GM19023 (cell line): ENCODE data around the gene MLANA.

ENCODE experiments used
- ATAC-seq: cut with Tn5 transposase; IDR thresholded peaks from one replicate; pipeline ENCODE4 v1.9.1; 2021; ENCODE audit warnings: mild to moderate bottlenecking, moderate library complexity; ENCODE audit not compliant: unreplicated experiment

MLANA gene, protein sequence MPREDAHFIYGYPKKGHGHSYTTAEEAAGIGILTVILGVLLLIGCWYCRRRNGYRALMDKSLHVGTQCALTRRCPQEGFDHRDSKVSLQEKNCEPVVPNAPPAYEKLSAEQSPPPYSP

DNA sequence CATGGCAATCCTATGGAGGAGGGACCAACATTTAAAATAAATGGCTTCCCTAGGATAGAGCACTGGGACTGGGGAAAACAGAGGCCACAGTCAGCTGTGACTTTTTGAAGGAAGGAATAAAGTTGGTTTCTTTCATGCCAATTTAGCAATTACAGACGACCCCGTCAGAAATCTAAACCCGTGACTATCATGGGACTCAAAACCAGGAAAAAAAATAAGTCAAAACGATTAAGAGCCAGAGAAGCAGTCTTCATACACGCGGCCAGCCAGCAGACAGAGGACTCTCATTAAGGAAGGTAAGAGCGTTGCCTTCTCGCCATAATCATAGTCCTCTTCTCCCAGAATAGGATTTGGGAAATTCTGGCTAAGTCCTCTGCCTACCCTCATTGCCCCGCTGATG lies at the start of gene MLANA:
Gene MLANA (plus strand): TSS at position 249 of the 400 bp plus-strand sequence. CDS start 1,586 bp downstream, outside the sequence.
- no peak for ATAC-seq

DNA sequence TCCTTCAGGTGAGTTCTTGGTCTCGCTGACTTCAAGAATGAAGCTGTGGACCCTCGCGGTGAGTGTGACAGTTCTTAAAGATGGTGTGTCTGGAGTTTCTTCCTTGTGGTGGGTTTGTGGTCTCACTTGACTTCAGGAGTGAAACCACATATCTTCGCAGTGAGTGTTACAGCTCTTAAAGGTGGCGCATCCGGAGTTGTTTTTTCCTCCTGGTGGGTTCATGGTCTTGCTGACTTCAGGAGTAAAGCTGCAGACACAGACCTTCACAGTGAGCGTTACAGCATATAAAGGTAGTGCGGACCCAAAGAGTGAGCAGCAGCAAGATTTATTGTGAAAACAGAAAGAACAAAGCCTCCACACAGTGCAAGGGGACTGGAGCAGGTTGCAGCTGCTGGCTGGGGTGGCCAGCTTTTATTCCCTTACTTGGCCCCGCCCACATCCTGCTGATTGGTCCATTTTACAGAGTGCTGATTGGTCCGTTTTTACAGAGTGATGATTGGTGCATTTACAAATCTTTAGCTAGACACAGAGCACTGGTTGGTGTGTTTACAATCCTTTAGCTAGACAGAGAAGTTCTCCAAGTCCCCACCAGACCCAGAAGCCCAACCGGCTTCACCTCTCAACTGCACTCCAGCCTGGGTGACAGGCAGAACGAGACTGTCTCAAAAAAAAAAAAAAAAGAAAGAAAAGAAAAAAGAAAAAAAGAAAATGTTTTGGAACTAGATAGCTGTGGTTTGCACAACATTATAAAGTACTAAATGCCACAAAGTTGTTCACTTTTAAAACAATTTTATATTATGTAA lies 48.7 kb upstream of the MLANA start:
- no peak for ATAC-seq

DNA sequence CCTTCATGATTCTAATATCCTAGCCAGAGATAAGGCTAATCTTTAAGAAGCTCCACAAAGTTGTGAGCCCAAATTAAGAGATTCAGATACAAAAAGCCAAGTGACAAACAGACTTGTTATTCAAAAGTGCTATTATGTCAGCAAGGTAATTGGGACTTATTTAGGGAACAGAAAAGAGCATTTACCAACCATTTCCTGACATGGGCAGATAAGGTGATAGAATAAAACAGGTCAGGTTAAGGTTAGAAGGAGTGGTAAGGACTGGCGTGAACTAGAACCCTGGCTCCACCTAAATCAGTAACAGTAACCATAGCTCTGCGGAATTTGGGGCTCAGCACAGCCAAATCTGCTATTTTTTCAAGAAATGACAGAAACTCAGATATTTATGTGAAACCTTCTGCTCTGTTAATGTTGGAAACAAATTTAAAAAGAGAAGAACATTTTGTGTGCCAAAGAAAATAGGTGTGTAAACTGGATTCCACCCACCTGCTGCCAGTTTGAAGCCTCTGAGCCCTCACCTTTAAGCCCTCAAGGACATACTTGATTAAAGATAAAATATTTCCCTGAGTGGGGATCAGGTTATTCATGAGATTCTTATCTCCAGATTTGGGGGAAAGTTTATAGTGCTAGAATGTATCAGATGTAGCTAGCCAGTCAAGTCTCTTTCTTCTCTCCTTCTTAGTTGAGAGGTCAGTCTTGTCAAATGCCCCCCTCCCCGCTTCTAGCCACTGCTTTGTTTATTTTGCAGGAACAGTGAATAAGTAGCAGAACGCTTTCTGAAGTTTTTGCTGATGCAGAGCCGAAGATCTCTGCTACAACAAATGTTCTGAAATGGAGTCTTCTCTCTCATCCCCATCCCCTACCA lies 47.5 kb upstream of the MLANA start:
- no peak for ATAC-seq

DNA sequence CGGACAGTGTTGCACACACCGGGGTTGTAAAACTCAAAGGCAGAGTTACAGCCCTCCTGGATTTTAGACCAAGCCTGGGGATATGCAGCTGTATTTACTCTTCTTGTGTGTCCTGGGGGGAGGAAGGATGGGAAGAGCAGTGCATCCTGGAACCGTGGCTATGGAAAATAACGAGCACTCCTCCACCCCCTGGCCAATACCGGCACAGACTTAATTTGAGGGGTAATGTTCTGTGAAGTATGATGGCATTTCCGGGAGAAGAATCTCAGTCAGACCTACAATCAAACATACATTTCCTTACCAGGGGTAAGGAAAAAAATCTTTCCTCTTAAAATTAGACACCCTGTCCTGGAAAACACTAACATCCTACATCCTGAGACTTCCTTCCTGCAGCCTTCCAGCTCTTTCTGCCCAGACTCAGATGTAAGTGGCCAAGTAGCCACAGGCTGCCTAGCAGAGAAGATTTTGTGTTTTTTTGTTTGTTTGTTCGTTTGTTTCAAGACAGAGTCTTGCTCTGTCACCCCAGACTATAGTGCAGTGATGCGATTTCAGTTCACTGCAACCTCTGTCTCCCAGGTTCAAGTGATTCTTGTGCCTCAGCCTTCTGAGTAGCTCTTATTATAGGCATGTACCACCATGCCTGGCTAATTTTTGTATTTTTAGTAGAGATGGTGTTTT lies 46.8 kb upstream of the MLANA start:
- no peak for ATAC-seq

DNA sequence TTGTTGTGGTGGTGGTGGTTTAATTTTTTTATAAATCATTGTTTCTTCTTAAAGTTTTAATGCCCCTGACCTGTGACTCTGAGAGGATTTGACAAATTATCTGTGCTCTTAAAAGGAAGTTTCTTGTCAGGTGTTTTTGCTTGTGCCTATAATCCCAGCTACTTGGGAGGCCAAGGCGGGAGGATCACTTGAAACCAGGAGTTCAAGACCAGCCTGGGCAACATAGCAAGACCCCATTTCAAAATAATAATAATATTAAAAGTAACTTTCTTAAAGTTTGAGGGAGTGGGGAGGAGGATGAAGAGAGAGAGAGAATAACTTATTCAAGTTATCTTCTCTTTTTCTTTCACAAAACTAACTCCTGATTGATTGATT lies 45.5 kb upstream of the MLANA start:
- no peak for ATAC-seq

DNA sequence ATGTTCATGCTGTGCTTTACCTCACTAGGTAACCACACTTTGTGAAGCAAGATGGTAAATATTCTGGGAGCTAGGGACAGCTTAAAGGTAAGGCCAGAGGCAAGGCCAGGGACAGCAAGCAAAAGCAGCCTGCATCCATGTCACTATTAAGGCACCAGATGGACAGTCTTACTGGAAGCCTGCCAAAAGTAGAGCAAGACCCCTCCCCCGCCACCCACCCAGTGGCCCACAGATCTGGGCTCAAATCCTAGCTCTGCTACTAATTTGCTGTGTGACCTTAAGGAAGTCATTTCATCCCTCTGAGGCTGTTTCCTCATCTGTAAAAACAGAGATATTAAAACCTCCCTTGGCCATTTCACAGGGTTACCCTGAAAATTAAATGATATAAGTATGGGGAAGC lies 44.6 kb upstream of the MLANA start:
- no peak for ATAC-seq

DNA sequence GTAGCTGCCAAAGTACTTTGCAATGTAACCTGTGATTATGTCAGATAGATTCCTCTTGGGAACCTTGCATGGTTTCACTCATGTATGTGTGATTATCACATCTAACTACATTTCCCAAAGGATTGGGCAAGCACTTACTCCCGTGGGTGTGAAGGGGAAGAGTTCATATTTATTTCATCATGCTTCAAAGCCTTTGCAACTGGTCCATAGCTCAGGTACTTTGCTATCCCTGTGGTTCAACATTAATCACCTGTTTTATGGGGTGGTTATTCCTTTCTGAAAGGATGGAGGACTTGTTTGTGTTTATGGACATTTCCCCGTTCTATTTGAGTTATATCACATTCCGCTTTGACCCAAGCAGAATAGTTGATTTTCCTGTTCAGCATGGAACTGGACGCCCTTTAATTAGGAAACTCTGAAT lies 44.2 kb upstream of the MLANA start:
- no peak for ATAC-seq

DNA sequence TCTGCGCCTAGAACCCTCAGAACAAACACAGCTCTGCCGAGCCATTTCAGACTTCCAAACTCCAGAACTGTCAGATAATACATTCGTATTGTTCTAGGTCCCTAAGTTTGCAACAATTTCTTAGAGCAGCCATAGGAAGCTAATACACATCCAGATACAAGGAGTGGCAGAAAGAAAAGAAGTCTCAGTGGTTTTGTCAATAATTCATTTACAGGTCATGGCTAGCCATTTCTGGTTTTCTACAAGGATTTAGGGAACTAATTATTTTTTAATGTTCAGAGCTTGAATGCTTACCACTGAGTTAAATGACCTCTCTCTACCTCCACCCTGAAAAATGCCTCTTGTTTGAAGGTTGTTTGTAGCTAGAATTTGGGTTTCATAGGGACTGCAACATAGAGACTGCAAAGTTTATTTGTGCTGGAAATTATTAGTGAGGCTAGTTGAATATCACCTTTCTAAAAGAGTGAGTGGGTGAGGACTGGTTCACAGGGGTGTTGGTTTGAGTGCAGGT lies 42.3 kb upstream of the MLANA start:
- no peak for ATAC-seq

DNA sequence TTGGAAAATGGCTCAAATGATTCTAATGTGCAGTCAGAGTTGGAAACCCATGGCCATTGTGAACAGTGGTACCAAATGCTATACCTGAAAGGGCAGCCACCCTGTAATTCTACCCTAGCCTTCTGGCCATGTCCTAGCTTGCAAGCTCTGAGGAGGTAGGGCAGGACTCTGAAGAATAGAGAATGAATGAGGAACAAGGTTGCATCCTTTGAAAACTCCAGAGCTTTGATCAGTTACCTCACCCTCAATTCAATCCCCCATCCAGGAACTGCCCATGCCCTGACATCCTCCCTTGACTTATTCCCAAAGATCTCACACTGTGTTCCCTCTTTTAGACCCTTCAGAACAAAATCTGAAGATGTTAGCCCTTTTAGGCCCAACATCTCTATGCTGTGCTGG lies 40.0 kb upstream of the MLANA start:
- no peak for ATAC-seq

DNA sequence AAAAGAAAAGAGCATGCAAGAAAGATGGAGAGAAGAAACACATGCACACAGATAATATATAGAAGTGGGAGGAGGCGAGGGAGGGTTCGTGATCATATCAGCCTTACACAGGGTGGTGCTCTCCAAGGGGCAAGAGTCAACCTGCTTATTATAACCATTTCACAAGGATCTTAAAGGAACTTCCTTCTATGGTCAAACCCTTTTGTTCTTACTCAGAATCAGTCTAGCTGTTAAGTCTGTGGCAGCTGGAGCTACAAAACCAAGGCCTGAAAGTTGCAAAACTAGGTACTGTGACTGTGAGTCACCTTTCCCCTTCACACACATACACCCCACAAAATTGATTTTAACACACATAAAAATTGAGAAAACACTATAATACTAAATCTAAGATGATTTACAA lies 39.2 kb upstream of the MLANA start:
- peak; percentile 89 for ATAC-seq

DNA sequence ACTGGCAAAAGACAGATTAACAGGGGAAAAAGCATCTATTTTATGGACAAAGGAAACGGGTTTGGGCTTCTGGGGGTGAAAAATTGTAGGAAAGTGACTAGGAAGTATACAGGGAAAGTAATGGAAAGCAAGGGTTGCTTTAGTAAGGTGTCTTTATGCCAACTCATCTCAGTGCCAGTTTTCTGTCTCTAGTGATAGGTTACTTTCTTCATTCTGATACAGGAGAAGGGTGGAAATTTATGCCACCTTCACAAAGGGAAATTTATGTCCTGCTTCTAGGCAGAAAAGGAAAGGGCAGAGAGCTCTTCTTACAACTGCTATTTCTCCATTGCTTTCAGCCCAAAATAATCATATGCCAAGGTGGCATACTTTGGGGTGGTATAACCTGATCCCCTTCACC lies 37.7 kb upstream of the MLANA start:
- ATAC-seq: no peak

DNA sequence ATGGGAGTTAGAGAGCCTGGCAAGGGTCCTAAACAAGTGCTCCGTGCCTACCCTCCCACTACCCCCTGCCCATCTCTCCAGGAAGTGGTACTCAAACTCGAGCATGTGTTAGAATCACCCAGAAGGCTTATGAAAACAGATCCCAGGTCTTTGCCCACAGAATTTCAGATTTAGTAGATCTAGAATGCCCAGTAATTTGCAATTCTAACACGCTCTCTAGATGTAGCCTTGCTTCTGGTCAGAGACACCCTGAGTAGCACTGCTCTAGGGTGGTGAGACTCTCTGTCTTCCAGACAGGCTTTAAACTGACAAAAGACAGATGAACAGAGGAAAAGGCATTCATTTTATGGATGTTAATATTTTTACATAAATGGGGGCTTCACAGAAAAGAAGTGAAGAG lies 37.1 kb upstream of the MLANA start:
- ATAC-seq: no peak

DNA sequence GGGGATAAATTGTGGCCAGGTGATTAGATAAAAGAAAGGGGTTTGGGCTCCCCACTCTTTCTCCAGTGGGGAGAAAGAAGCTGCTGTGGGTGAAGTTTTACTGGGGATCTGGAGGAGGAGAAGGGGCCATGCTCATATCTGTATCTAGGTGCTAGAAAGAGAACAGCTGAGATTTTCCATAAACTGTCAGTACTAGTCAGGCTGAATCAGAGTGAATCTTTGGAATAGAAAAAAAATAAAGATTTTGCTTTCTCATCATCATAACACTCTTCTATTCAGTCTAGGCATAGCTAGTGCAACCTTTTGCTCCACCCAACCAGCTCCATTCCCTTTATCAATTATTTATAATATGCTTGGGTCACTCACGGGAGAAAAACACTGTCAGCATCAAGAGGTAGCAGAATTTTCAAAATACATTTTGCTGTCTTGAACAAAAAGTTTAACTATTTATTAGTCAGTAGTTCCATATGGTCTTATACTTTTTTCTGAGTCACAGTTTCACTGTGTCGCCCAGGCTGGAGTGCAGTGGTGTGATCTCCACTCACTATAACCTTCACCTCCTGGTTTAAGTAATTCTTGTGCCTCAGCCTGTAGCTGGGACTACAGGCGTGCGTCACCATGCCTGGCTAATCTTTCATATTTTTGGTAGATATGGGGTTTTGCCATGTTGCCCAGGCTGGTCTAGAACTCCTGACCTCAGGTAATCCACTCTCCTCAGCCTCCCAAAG lies 36.5 kb upstream of the MLANA start:
- no peak for ATAC-seq

DNA sequence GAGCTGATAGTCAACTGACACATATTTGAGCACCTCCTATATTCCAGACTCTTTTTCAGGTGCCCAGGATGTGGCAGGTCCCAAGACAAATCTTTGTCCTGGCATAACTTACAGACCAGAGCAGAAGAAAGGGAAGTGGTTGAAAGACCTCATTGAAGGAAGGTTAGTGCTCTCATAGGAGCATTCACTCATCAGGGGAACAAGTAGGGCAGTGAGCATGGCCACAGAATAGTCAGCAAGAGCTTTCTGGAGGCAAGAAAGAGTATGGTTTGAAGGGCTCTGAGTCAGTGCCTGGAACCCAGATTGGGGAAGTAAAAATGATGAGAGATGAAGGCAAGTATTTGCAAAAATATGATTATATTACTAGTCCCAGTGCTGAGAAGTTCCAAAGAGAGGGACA lies 32.8 kb upstream of the MLANA start:
- ATAC-seq: no peak

DNA sequence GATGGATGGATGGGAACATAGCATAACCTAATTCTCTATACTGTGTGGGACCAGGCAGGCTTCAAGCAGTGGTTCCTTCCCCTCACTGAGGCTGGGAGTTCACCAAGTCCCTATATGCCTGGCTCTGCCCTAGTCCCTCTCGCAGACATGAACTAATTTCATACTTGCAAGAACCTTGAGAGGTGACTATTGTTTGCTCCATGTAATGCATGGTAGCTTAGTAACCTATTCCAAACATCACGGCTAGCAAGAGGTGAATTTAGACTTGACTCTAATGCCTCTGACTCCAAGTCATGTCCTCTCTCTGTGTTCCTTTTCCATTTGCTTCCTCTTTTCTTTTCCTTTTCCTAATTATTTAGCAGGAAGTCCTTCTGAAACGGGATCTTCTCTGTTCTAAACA lies 31.9 kb upstream of the MLANA start:
- no peak for ATAC-seq

DNA sequence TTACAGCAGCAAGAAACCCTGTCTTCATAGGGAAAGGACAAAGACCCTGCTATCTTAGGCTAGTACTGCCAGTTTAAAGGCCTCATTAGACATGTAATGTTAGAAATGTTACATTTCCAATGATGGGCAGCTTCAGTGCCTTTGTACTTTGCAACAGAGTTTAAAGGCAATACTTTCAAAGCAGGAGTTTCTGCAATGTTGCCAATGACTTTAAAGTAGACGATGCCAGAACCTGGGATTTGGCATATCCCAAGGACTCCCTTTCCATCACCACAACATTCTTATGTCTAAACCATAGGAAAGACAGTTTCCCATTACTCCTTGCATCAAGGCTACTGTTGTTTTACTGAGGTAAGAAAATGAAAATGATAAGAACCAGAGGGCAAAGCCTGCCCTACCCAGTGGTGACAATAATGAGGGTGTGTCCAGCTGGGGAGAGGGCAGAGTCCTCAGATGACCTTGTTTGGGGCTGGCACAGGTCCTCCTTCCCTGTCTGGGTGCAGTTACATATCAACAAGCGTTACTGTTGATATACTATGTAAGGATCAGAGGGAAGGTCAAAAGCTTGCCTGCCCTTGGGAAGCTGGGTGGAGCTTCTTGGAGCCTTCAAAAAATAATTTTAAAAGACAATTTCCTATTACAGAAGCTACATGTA lies 27.5 kb upstream of the MLANA start:
- no peak for ATAC-seq

DNA sequence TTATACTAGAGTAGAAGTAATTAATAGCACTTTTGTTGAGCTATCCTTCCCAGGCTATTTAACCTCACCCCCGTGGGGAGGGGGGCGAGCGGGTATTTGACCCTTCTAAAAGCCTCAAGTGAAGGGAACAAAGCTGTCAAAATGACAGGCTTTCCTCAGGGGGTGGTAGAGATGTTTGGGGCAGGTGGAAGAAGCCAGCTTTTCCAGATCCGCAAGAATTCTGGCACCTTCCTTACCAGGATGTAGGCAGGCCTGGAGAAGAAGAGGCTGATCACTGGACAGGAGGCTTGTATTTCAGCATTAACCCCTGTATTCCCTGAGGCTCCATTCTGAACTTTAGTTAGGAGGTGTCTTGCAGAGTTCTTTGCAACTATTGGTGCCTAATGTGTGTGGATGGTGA lies 26.2 kb upstream of the MLANA start:
- no peak for ATAC-seq

DNA sequence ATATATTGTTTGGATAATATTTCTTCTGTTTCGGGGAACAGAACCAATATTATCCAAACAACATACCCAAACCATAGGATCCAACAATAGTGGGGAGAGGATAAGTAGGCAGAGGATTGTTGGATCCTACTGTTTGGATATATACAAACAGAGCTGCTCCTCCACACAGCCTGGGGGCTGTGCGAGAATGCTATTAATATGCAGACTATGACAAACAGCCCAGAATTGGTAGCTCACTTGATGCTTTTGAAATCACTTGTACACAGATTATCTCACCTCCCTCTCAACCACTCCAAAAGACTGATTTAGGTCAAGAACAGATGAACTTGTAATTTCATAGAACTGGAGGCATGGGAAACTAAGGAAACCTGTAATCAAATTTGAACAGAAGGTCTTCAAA lies 24.4 kb upstream of the MLANA start:
- no peak for ATAC-seq

DNA sequence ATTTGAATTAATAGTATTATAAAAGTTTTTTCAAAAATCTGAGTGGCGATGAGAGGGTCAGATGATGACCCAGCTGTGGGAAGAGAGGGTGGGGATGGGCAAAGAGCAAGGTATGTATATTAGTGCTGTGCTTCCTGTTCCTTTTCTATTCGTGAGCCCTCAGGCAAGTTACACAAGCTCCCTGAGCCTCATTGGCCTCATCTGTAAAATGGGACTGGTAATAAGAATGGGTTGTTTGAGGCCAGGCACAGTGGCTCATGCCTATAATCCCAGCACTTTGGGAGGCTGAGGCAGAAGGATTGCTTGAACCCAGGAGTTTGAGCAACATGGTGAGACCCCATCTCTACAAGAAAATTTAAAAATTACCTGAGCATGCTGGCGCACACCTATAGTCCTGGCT lies 24.0 kb upstream of the MLANA start:
- no peak for ATAC-seq

DNA sequence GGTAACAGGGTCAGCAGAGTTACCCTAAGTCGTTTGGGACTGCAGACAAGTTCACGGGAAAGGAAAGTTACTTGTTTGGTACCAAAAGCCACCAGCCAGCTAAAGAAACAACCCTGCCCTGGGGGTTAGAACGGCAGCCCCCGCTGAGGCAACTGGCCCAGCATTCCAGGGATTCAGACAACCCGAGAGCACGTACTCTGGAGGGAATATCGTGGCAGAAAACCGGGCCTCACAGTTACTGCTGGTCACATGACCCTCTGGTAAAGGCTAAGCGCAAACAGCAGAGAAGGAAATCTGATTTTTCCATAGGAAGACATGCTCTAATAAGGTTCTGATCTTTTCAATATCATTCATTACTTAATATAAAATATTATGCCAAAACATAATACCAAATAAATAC lies 22.5 kb upstream of the MLANA start:
- ATAC-seq: no peak
